GM12865 (cell line): Measurements from ENCODE around the gene BABAM2.

Experiments
- DNase-seq: peaks from one replicate; pipeline ENCODE4 v3.0.0; 2010; ENCODE audit warnings: low read depth
- H3K4me3 ChIP-seq: 2 replicates; pipeline ENCODE4 v1.5.1; 2011; ENCODE audit warnings: mild to moderate bottlenecking, low read depth, low read length, control low read depth
- CTCF ChIP-seq: IDR thresholded peaks from 2 replicates; pipeline ENCODE4 v1.5.1; 2011; ENCODE audit warnings: low read length, control low read depth, low read depth, inconsistent platforms; ENCODE audit not compliant: insufficient read depth; ENCODE audit errors: missing control alignments

Gene BABAM2

GRCh38 chr2:28175028-28175427, 284.5 kb downstream of the BABAM2 start:
- TF ChIP-seq CTCF = no peak
- DNase-seq = peak; percentile 19
- H3K4me3 ChIP-seq = no peak overlapping the region

- TF ChIP-seq CTCF = no peak
- no peak overlapping the region for H3K4me3 ChIP-seq
These were observed 288.4 kb downstream of the BABAM2 start for GRCh38 chr2:28178946-28179345.

GRCh38 chr2:28181801-28182200, 291.3 kb downstream of the BABAM2 start:
- no peak for TF ChIP-seq CTCF
- no peak overlapping the region for H3K4me3 ChIP-seq
- no peak for DNase-seq

More at GRCh38 chr2:28178946-28179345, 288.4 kb downstream of the BABAM2 start:
- no peak for DNase-seq

- no peak for TF ChIP-seq CTCF
- no peak overlapping the region for H3K4me3 ChIP-seq
- DNase-seq = no peak
These were observed 291.8 kb downstream of the BABAM2 start for GRCh38 chr2:28182348-28182747.

GRCh38 chr2:28185153-28185552, 294.6 kb downstream of the BABAM2 start:
- no peak overlapping the region for H3K4me3 ChIP-seq
- DNase-seq = no peak
- TF ChIP-seq CTCF = no peak

- no peak for TF ChIP-seq CTCF
- no peak for DNase-seq
These were observed 295.4 kb downstream of the BABAM2 start for GRCh38 chr2:28185891-28186290.

GRCh38 chr2:28187186-28187585, 296.7 kb downstream of the BABAM2 start:
- DNase-seq = no peak
- H3K4me3 ChIP-seq = no peak overlapping the region
- TF ChIP-seq CTCF = no peak

More at GRCh38 chr2:28185891-28186290, 295.4 kb downstream of the BABAM2 start:
- no peak overlapping the region for H3K4me3 ChIP-seq
